SK-N-SH treated with all-trans-retinoic acid at 6 μM for 48 hours (cell line): Measurements from ENCODE around the gene PLA2R1.
A peak's percentile ranks its signal among the peaks of the same experiment; 100 is the strongest.

Source experiments
- ATAC-seq: fragments of 200-7000 bp; cut with Tn5 transposase; 3 replicates; pipeline ENCODE4 v1.9.1; 2020; ENCODE audit warnings: mild to moderate bottlenecking, moderate library complexity
- CREB5 ChIP-seq: fragments of 250-450 bp; sonication (Bioruptor Pico); IDR thresholded peaks from 2 replicates; pipeline ENCODE4 v1.5.1; 2020; ENCODE audit warnings: low read depth, mild to moderate bottlenecking, moderate library complexity
- ESRRG ChIP-seq: fragments of 250-450 bp; sonication (Bioruptor Pico); IDR thresholded peaks from 2 replicates; pipeline ENCODE4 v1.6.1; 2021; ENCODE audit warnings: mild to moderate bottlenecking
- ISL1 ChIP-seq: fragments of 250-450 bp; sonication (Bioruptor Pico); IDR thresholded peaks from 2 replicates; pipeline ENCODE4 v2.1.2; 2022; ENCODE audit warnings: mild to moderate bottlenecking, moderate library complexity
- OSR1 ChIP-seq: fragments of 250-450 bp; sonication (Bioruptor Pico); IDR thresholded peaks from 2 replicates; pipeline ENCODE4 v1.8.0; 2022; ENCODE audit warnings: moderate library complexity, mild to moderate bottlenecking, inconsistent platforms
- PATZ1 ChIP-seq: fragments of 250-450 bp; sonication (Bioruptor Pico); IDR thresholded peaks from 2 replicates; pipeline ENCODE4 v1.8.0; 2020; ENCODE audit warnings: mild to moderate bottlenecking, moderate library complexity, borderline replicate concordance
- PPARA ChIP-seq: fragments of 250-450 bp; sonication (Bioruptor Pico); IDR thresholded peaks from 2 replicates; pipeline ENCODE4 v1.5.0; 2020; ENCODE audit warnings: mild to moderate bottlenecking, borderline replicate concordance
- RARB ChIP-seq: fragments of 250-450 bp; sonication (Bioruptor Pico); IDR thresholded peaks from 2 replicates; pipeline ENCODE4 v1.8.0; 2021; ENCODE audit warnings: mild to moderate bottlenecking, moderate library complexity
- SNAI2 ChIP-seq: fragments of 250-450 bp; sonication (Bioruptor Pico); IDR thresholded peaks from 2 replicates; pipeline ENCODE4 v1.5.0; 2020; ENCODE audit warnings: mild to moderate bottlenecking, moderate library complexity
- TCF4 ChIP-seq: fragments of 250-450 bp; sonication (Bioruptor Pico); IDR thresholded peaks from 2 replicates; pipeline ENCODE4 v1.8.0; 2021; ENCODE audit warnings: mild to moderate bottlenecking, moderate library complexity, borderline replicate concordance
- TOX ChIP-seq: fragments of 250-450 bp; sonication (Bioruptor Pico); IDR thresholded peaks from 2 replicates; pipeline ENCODE4 v1.8.0; 2021; ENCODE audit warnings: mild to moderate bottlenecking, moderate library complexity, borderline replicate concordance
- TSHZ2 ChIP-seq: fragments of 250-450 bp; sonication (Bioruptor Pico); IDR thresholded peaks from 2 replicates; pipeline ENCODE4 v1.5.0; 2020; ENCODE audit warnings: mild to moderate bottlenecking, moderate library complexity
- ZC3H10 ChIP-seq: fragments of 250-450 bp; sonication (Bioruptor Pico); IDR thresholded peaks from 2 replicates; pipeline ENCODE4 v1.5.1; 2021; ENCODE audit warnings: mild to moderate bottlenecking, moderate library complexity
- ZFP3 ChIP-seq: fragments of 250-450 bp; sonication (Bioruptor Pico); IDR thresholded peaks from 2 replicates; pipeline ENCODE4 v1.5.0; 2020; ENCODE audit warnings: mild to moderate bottlenecking, moderate library complexity
- ZFP30 ChIP-seq: fragments of 450-650 bp; formaldehyde crosslinking; IDR thresholded peaks from 2 replicates; pipeline ENCODE4 v1.5.0; 2022; ENCODE audit warnings: mild to moderate bottlenecking, moderate library complexity
- ZNF565 ChIP-seq: fragments of 450-650 bp; formaldehyde crosslinking; conservative IDR thresholded peaks from 2 replicates; pipeline ENCODE4 v1.5.0; 2020; ENCODE audit warnings: low read depth, mild to moderate bottlenecking, moderate library complexity
- ZNF70 ChIP-seq: fragments of 450-650 bp; formaldehyde crosslinking; IDR thresholded peaks from 2 replicates; pipeline ENCODE4 v1.5.0; 2020; ENCODE audit warnings: mild to moderate bottlenecking, moderate library complexity
- ZNF8 ChIP-seq: fragments of 450-650 bp; formaldehyde crosslinking; IDR thresholded peaks from 2 replicates; pipeline ENCODE4 v1.5.0; 2020; ENCODE audit warnings: mild to moderate bottlenecking, moderate library complexity
- TF ChIP-seq, protein P1 (sequence below): fragments of 250-450 bp; sonication (Bioruptor Pico); IDR thresholded peaks from 2 replicates; pipeline ENCODE4 v1.5.1; 2021; ENCODE audit warnings: mild to moderate bottlenecking, moderate library complexity

The PLA2R1 gene

DNA sequence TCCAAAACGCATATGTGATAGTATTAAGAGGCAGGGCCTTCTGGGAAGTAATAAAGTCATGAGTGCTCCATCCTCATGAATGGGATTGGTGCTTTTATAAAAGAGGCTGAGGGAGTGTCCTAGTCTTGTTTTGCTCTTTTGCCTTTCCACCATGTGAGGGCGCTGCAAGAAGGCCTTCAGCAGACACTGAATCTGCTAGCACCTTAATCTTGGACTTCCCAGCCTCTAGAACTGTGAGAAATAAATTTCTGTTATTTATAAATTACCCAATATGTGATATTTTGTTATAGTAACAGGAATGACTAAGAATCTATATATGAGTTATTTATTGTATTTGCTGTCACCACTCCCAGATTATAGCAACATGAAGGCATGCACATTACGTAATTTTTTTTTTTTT, 63.5 kb downstream of the PLA2R1 start:
- ATAC-seq, result no peak

GRCh38 chr2:159998243-159998642, 64.2 kb downstream of the PLA2R1 start:
- TF ChIP-seq ZC3H10 (CRISPR knock-in tag), result no peak
- no peak for TF ChIP-seq TSHZ2 (CRISPR knock-in tag)
- TF ChIP-seq TCF4 (CRISPR knock-in tag), result no peak
- no peak for TF ChIP-seq RARB (CRISPR knock-in tag)
- no peak for TF ChIP-seq SNAI2 (CRISPR knock-in tag)
- TF ChIP-seq ZFP3 (CRISPR knock-in tag), result no peak
- no peak for TF ChIP-seq PPARA (CRISPR knock-in tag)
- TF ChIP-seq, all 23 proteins: peak for 0
- no peak for ATAC-seq

More for the DNA sequence above, 63.5 kb downstream of the PLA2R1 start:
- TF ChIP-seq ZNF565, result no peak
- TF ChIP-seq RARB (CRISPR knock-in tag), result no peak
- TF ChIP-seq, protein P1, sequence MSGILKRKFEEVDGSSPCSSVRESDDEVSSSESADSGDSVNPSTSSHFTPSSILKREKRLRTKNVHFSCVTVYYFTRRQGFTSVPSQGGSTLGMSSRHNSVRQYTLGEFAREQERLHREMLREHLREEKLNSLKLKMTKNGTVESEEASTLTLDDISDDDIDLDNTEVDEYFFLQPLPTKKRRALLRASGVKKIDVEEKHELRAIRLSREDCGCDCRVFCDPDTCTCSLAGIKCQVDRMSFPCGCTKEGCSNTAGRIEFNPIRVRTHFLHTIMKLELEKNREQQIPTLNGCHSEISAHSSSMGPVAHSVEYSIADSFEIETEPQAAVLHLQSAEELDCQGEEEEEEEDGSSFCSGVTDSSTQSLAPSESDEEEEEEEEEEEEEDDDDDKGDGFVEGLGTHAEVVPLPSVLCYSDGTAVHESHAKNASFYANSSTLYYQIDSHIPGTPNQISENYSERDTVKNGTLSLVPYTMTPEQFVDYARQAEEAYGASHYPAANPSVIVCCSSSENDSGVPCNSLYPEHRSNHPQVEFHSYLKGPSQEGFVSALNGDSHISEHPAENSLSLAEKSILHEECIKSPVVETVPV, result no peak
- no peak for TF ChIP-seq CREB5
- no peak for TF ChIP-seq OSR1 (CRISPR knock-in tag)
- no peak for TF ChIP-seq PATZ1
- no peak for TF ChIP-seq ZFP30 (CRISPR knock-in tag)

GRCh38 chr2:159996792-159997546, 65.4 kb downstream of the PLA2R1 start:
- TF ChIP-seq TOX (CRISPR knock-in tag) (no peak), ISL1 (CRISPR knock-in tag) (peak; percentile 53; the same call in 1 of the 2 replicates)
- ATAC-seq, result peak; percentile 48; the same call in 2 of the 3 replicates

GRCh38 chr2:159995038-159995437, 67.4 kb downstream of the PLA2R1 start:
- TF ChIP-seq CREB5 (no peak), SNAI2 (CRISPR knock-in tag) (no peak), OSR1 (CRISPR knock-in tag) (no peak), TCF4 (CRISPR knock-in tag) (no peak), ESRRG (no peak), PATZ1 (no peak), TSHZ2 (CRISPR knock-in tag) (no peak), PPARA (CRISPR knock-in tag) (no peak), ZNF8 (no peak), TOX (CRISPR knock-in tag) (no peak), ZNF70 (CRISPR knock-in tag) (no peak)
- TF ChIP-seq, protein P1, result no peak
- no peak for ATAC-seq
